MM.1S (cell line): Measurements from ENCODE around the gene PLD4.

Experiments
- DNase-seq: peaks from one replicate; pipeline ENCODE4 v3.0.0-alpha.2; 2015
- H2AFZ ChIP-seq: fragments of 300-600 bp; sonication (generic); 2 replicates; pipeline ENCODE4 v1.6.0; 2016; ENCODE audit warnings: antibody characterized with exemption, low read length
- H3F3A ChIP-seq: fragments of 300-600 bp; sonication (generic); 2 replicates; pipeline ENCODE4 v1.6.1; 2016; ENCODE audit warnings: mild to moderate bottlenecking, antibody characterized with exemption, low read length, moderate library complexity, mixed read lengths; ENCODE audit not compliant: insufficient read depth
- H3K27ac ChIP-seq: fragments of 300-600 bp; sonication (generic); 2 replicates; pipeline ENCODE4 v1.5.1; 2016; ENCODE audit warnings: mild to moderate bottlenecking, low read length
- H3K27me3 ChIP-seq: fragments of 300-600 bp; sonication (generic); replicated peaks from 2 replicates; pipeline ENCODE4 v1.6.0; 2016; ENCODE audit warnings: low read length; ENCODE audit not compliant: insufficient read depth
- H3K36me3 ChIP-seq: fragments of 300-600 bp; sonication (generic); replicated peaks from 2 replicates; pipeline ENCODE4 v1.6.1; 2016; ENCODE audit warnings: mild to moderate bottlenecking, low read length, mixed read lengths; ENCODE audit not compliant: insufficient read depth
- H3K4me1 ChIP-seq: fragments of 300-600 bp; sonication (generic); 2 replicates; pipeline ENCODE4 v1.6.1; 2016; ENCODE audit warnings: low read length, mixed read lengths
- H3K4me2 ChIP-seq: fragments of 300-600 bp; sonication (generic); 2 replicates; pipeline ENCODE4 v1.6.0; 2016; ENCODE audit warnings: low read depth, low read length
- H3K4me3 ChIP-seq: fragments of 300-600 bp; sonication (generic); 2 replicates; pipeline ENCODE4 v1.5.1; 2016; ENCODE audit warnings: low read length, mixed read lengths
- H3K79me2 ChIP-seq: fragments of 300-600 bp; sonication (generic); 2 replicates; pipeline ENCODE4 v1.6.1; 2016; ENCODE audit warnings: mixed run types, low read length, mixed read lengths
- H3K9ac ChIP-seq: fragments of 300-600 bp; sonication (generic); 2 replicates; pipeline ENCODE4 v1.6.1; 2016; ENCODE audit warnings: low read length, mixed read lengths
- H3K9me2 ChIP-seq: fragments of 300-600 bp; sonication (generic); replicated peaks from 2 replicates; pipeline ENCODE4 v1.6.1; 2016; ENCODE audit warnings: mild to moderate bottlenecking, low read length, mixed read lengths; ENCODE audit not compliant: insufficient read depth
- H3K9me3 ChIP-seq: fragments of 300-600 bp; sonication (generic); replicated peaks from 2 replicates; pipeline ENCODE4 v1.6.1; 2016; ENCODE audit warnings: mild to moderate bottlenecking, low read length, mixed read lengths; ENCODE audit not compliant: insufficient read depth
- H4K20me1 ChIP-seq: fragments of 300-600 bp; sonication (generic); 2 replicates; pipeline ENCODE4 v1.6.1; 2016; ENCODE audit warnings: mild to moderate bottlenecking, low read length, moderate library complexity, mixed read lengths; ENCODE audit not compliant: insufficient read depth
- EZH2 ChIP-seq: fragments of 300-600 bp; sonication (generic); optimal IDR thresholded peaks from 2 replicates; pipeline ENCODE3; 2017; ENCODE audit warnings: low read depth, mild to moderate bottlenecking, antibody characterized with exemption, low read length, mixed read lengths
- EZH2phosphoT487 ChIP-seq: fragments of 300-600 bp; sonication (generic); IDR thresholded peaks from 2 replicates; pipeline ENCODE4 v1.6.1; 2018; ENCODE audit warnings: antibody characterized with exemption, low read length
- TF ChIP-seq, protein P1 (sequence below): fragments of 300-600 bp; sonication (generic); IDR thresholded peaks from 2 replicates; pipeline ENCODE4 v1.5.1; 2016; ENCODE audit warnings: antibody characterized with exemption, low read length, mixed read lengths

PLD4 gene

GRCh38 chr14:104938960-104939359 lies 14.3 kb downstream of the PLD4 start:
- Histone ChIP-seq H3K79me2 (no peaks in the 10 kb centered on the region), H3K36me3 (no peaks in the 10 kb centered on the region), H3K9me2 (no peaks in the 10 kb centered on the region), H3K27me3 (peaks cover 45% of the 10 kb centered on the region), H3K4me1 (no peaks in the 10 kb centered on the region), H2AFZ (no peak overlapping the region), H3F3A (no peaks in the 10 kb centered on the region), H3K27ac (no peak overlapping the region), H3K9me3 (no peaks in the 10 kb centered on the region), H3K9ac (no peak overlapping the region), H3K4me2 (no peak overlapping the region), H3K4me3 (no peak overlapping the region), H4K20me1 (no peaks in the 10 kb centered on the region)
- DNase-seq = no peak
- TF ChIP-seq, protein P1, sequence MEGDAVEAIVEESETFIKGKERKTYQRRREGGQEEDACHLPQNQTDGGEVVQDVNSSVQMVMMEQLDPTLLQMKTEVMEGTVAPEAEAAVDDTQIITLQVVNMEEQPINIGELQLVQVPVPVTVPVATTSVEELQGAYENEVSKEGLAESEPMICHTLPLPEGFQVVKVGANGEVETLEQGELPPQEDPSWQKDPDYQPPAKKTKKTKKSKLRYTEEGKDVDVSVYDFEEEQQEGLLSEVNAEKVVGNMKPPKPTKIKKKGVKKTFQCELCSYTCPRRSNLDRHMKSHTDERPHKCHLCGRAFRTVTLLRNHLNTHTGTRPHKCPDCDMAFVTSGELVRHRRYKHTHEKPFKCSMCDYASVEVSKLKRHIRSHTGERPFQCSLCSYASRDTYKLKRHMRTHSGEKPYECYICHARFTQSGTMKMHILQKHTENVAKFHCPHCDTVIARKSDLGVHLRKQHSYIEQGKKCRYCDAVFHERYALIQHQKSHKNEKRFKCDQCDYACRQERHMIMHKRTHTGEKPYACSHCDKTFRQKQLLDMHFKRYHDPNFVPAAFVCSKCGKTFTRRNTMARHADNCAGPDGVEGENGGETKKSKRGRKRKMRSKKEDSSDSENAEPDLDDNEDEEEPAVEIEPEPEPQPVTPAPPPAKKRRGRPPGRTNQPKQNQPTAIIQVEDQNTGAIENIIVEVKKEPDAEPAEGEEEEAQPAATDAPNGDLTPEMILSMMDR = no peak
- TF ChIP-seq EZH2 (no peak), EZH2phosphoT487 (no peak)

DNA sequence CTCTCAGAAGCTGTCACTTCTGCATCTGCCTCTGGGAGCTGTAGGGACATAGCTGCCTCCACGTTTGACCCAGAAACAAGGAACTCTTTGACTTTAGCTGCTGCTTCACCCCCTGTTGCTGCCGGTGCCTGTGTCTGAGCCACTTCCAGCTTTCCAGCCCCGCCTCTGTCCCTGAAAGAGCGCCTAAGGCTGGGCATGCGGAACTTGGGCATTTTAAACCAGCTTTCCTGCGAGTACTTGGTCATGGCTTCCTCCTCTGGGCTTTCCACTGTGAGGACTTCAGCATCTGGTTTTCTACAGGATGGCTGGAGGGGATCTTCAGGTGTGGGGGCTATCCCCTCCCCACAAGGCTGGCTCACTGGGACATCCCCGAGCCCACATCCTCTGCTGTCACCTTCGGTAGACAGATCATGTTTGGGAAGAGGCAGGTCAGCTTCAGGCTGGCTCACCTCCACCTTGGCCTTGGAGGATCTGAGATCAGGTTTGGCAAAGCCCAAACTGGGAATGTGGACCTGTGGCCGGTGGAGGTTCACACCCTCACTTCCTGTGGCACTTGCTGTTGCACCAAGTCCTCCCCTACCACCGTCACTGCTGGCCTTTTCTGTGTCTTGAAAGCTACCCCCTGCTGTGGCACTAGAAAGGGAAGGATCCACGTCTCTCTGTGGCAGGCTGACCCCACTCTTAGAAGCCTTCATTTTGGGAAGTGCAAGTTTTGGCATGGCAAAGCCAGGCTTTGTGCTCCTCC lies 15.2 kb downstream of the PLD4 start:
- H2AFZ ChIP-seq = no peak overlapping the region
- no peaks in the 10 kb centered on the region for H3K4me1 ChIP-seq
- no peak overlapping the region for H3K4me2 ChIP-seq
- H3K9ac ChIP-seq = no peak overlapping the region
- DNase-seq = no peak
- no peaks in the 10 kb centered on the region for H3K9me2 ChIP-seq
- H4K20me1 ChIP-seq = no peaks in the 10 kb centered on the region
- no peaks in the 10 kb centered on the region for H3K36me3 ChIP-seq
- TF ChIP-seq EZH2phosphoT487 (no peak), EZH2 (no peak)
- TF ChIP-seq, protein P1 = no peak
- no peaks in the 10 kb centered on the region for H3K9me3 ChIP-seq
- H3K4me3 ChIP-seq = no peak overlapping the region
- H3F3A ChIP-seq = no peaks in the 10 kb centered on the region
- no peak overlapping the region for H3K27ac ChIP-seq
- H3K79me2 ChIP-seq = no peaks in the 10 kb centered on the region
- peaks cover 39% of the 10 kb centered on the region for H3K27me3 ChIP-seq

- H3K9me2 ChIP-seq = no peaks in the 10 kb centered on the region
- TF ChIP-seq EZH2phosphoT487 (no peak), EZH2 (no peak)
- TF ChIP-seq, protein P1 = no peak
- H3K79me2 ChIP-seq = no peaks in the 10 kb centered on the region
- no peaks in the 10 kb centered on the region for H3K36me3 ChIP-seq
- H2AFZ ChIP-seq = no peak overlapping the region
- H3K4me1 ChIP-seq = no peaks in the 10 kb centered on the region
- H3K9ac ChIP-seq = no peak overlapping the region
- H3K27me3 ChIP-seq = peaks cover 39% of the 10 kb centered on the region
- no peak overlapping the region for H3K27ac ChIP-seq
- H4K20me1 ChIP-seq = no peaks in the 10 kb centered on the region
- no peak overlapping the region for H3K4me2 ChIP-seq
- H3K9me3 ChIP-seq = no peaks in the 10 kb centered on the region
- no peaks in the 10 kb centered on the region for H3F3A ChIP-seq
- H3K4me3 ChIP-seq = no peak overlapping the region
- no peak for DNase-seq
Measured at GRCh38 chr14:104940526-104941150, 16.0 kb downstream of the PLD4 start.
